ENCODE measurements around the gene CASTOR2. TPM values are rescaled to one million over a fixed set of nuclear protein-coding genes. Genes with fewer than 3 reads are reported as not detected.

The CASTOR2 gene
- total and polyA plus RNA-seq, 2 of the 8 experiments (the other 6 are each of a cell fraction or from before 2014, with no cell fraction given), result 12.1 to 47.8 TPM

- DNase-seq (ENCODE audit: low read depth in 1 of 2, low spot score in 2 of 2) (no peak), FAIRE-seq (no peak)
- Histone ChIP-seq H2BK5ac (ENCODE audit: low read depth, low read length) (no peak overlapping the region), H3K4me2 (ENCODE audit: insufficient read depth in 1 of 2, low read depth in 2 of 2, low read length in 2 of 2) (no peak overlapping the region), H4K8ac (ENCODE audit: extremely low read depth, insufficient read depth, low read length) (no peak overlapping the region), H2BK120ac (replicated peaks; ENCODE audit: low read depth, low read length) (no peak overlapping the region), H3K4me1 (replicated peaks in 1 of 4; ENCODE audit: control insufficient read depth in 3 of 4, insufficient read depth in 4 of 4, low read length in 3 of 4) (no peaks in the 10 kb centered on the region; a peak in 1 of 7 replicates), H2AK5ac (ENCODE audit: low read depth, low read length) (no peak overlapping the region), H3K23me2 (ENCODE audit: low read depth, low read length) (no peaks in the 10 kb centered on the region), H3K4me3 (ENCODE audit: extremely low read depth in 1 of 4, insufficient read depth in 2 of 4, low read depth in 3 of 4, low read length in 4 of 4) (no peak overlapping the region), H2BK20ac (ENCODE audit: low read length) (no peak overlapping the region), H3K27me3 (replicated peaks in 1 of 4; ENCODE audit: control insufficient read depth in 3 of 4, extremely low read depth in 1 of 4, insufficient read depth in 3 of 4, low read length in 3 of 4) (no peaks in the 10 kb centered on the region), H3K9ac (replicated peaks in 1 of 4; ENCODE audit: extremely low read depth in 1 of 4, low read depth in 3 of 4, low read length in 3 of 4) (no peak overlapping the region), H4K91ac (replicated peaks; ENCODE audit: insufficient read length, low read length) (no peak overlapping the region), H2BK12ac (ENCODE audit: low read depth, low read length) (no peak overlapping the region), H3K79me2 (ENCODE audit: control insufficient read depth in 1 of 2, insufficient read depth in 2 of 2, low read length in 2 of 2) (no peaks in the 10 kb centered on the region), H3K18ac (ENCODE audit: extremely low read depth, low read length) (no peak overlapping the region), H4K20me1 (replicated peaks in 1 of 2; ENCODE audit: control insufficient read depth in 1 of 2, insufficient read depth in 2 of 2, low read length in 2 of 2) (no peaks in the 10 kb centered on the region), H2BK15ac (ENCODE audit: low read length) (no peak overlapping the region), H3K36me3 (ENCODE audit: control insufficient read depth in 2 of 4, insufficient read depth in 4 of 4, low read length in 3 of 4) (peaks cover 3 to 15% (median 5%) of the 10 kb centered on the region in 4 experiments; a peak in 7 of 8 replicates), H3K14ac (ENCODE audit: insufficient read length) (no peak overlapping the region), H2AFZ (ENCODE audit: low read length) (no peak overlapping the region), H3K27ac (ENCODE audit: low read depth, low read length) (no peak overlapping the region), H3K79me1 (ENCODE audit: low read depth, low read length) (no peaks in the 10 kb centered on the region; the same call in 1 of the 2 replicates), H3K56ac (replicated peaks; ENCODE audit: insufficient read length, low read depth, low read length) (no peak overlapping the region), H4K5ac (ENCODE audit: insufficient read length, low read depth, low read length) (no peak overlapping the region), H3K23ac (ENCODE audit: insufficient read length) (no peak overlapping the region), H3K9me3 (ENCODE audit: insufficient read depth in 2 of 2, low read depth in 1 of 2, low read length in 1 of 2) (no peaks in the 10 kb centered on the region), H3K4ac (replicated peaks; ENCODE audit: insufficient read length, low read depth, low read length) (no peak overlapping the region)
- ChIA-PET POLR2A (ENCODE audit: partially characterized antibody) (interaction anchor here (1.0 to 1.5 kb wide), 3 partner anchors 9 to 20 kb away, joined by 3 to 5 read pairs (median 3); no protein-coding TSS in a partner anchor), CTCF (ENCODE audit: partially characterized antibody) (interaction anchor here (1.1 to 1.5 kb wide), 3 partner anchors 12 to 20 kb away, joined by 3 to 6 read pairs (median 5); no protein-coding TSS in a partner anchor)
- 93% methylated on average over 12 of the region's 12 CpGs; no CpG with 5 or more reads in 1 of the 2 experiments for WGBS, 2 experiments (ENCODE audit: extremely low coverage in 1 of 2, insufficient coverage in 1 of 2, insufficient read length in 1 of 2, insufficient replicate concordance in 2 of 2, low coverage in 1 of 2, low lambda C conversion rate in 2 of 2, missing lambda C conversion rate in 1 of 2)
- no peak for TF ChIP-seq FOSL1 (IDR thresholded peaks at IDR 0.05; ENCODE audit: insufficient read depth, low read depth, low read length)
- no peak for TF ChIP-seq USF2 (IDR thresholded peaks at IDR 0.05; ENCODE audit: low read length)
- TF ChIP-seq CBX8 (IDR thresholded peaks at IDR 0.05; ENCODE audit: borderline replicate concordance, low read depth, low read length), result no peak
- TF ChIP-seq RBBP5 (IDR thresholded peaks at IDR 0.05; ENCODE audit: borderline replicate concordance, low read depth, low read length), result no peak
- TF ChIP-seq TBP (IDR thresholded peaks at IDR 0.05; ENCODE audit: low read depth, low read length), result no peak
- TF ChIP-seq ATF3 (IDR thresholded peaks at IDR 0.05; ENCODE audit: insufficient read depth, low read depth, low read length), result no peak
- TF ChIP-seq SUZ12 (IDR thresholded peaks at IDR 0.05; ENCODE audit: low read length), result no peak
- no peak for TF ChIP-seq HDAC6 (IDR thresholded peaks at IDR 0.05; ENCODE audit: low read depth, low read length)
- no peak for TF ChIP-seq E2F6 (IDR thresholded peaks at IDR 0.05)
Measured at GRCh38 chr7:75018570-75019364, 54.3 kb downstream of the CASTOR2 start.
